Thoracic aorta (tissue), 2 donors: ENCODE measurements around the gene TXLNB. TPM values are rescaled to one million over a fixed set of nuclear protein-coding genes. Genes with fewer than 3 reads are reported as not detected.
"Not testable (repeated sequence)": the region's sequence is repeated elsewhere in the genome, so short reads cannot be mapped to it uniquely, and the experiment has no call there.

Source experiments
- ATAC-seq: fragments of 150-250 bp; one replicate; pipeline ENCODE4 v1.8.0; 2017; ENCODE audit warnings: low read depth; ENCODE audit not compliant: insufficient number of reproducible peaks, low FRiP score
- DNase-seq: peaks from one replicate; pipeline ENCODE4 v3.0.0-alpha.2; 2020; ENCODE audit warnings: low spot score
- H3K27ac ChIP-seq, 2 donors: fragments of 200-600 bp; sonication (generic); 1 replicate in 1 of 2; 2 replicates in 1 of 2; pipeline ENCODE4 v1.5.1; 2016; ENCODE audit warnings: mild to moderate bottlenecking in 2 of 2, moderate library complexity in 2 of 2
- H3K27me3 ChIP-seq: fragments of 200-600 bp; sonication (generic); replicated peaks from 2 replicates; pipeline ENCODE4 v1.6.0; 2016; ENCODE audit warnings: mild to moderate bottlenecking; ENCODE audit not compliant: insufficient read depth
- H3K36me3 ChIP-seq: fragments of 200-600 bp; sonication (generic); one replicate; pipeline ENCODE4 v1.5.1; 2016
- H3K4me1 ChIP-seq, 2 donors: fragments of 200-600 bp; sonication (generic); 1 replicate in 1 of 2; 2 replicates in 1 of 2; pipeline versions ENCODE4 v1.5.1 to v1.6.0; 2016; ENCODE audit warnings: low read depth in 2 of 2, mild to moderate bottlenecking in 1 of 2; ENCODE audit not compliant: control insufficient read depth in 1 of 2
- H3K4me3 ChIP-seq: fragments of 200-600 bp; sonication (generic); 2 replicates; pipeline ENCODE4 v1.5.1; 2016; ENCODE audit warnings: mild to moderate bottlenecking
- H3K9me3 ChIP-seq: fragments of 200-600 bp; sonication (generic); 2 replicates; pipeline ENCODE4 v1.5.1; 2016
- total RNA-seq, 2 donors: library from RNA; depleted of rRNA; stranded (reverse); fragments of >200 nt; gene quantifications; one replicate each; pipeline versions ENCODE4 v1.1.0 to v1.2.3, GENCODE V29; 2016
- TF ChIP-seq, protein P1 (sequence below): fragments of 200-600 bp; sonication (generic); IDR thresholded peaks from one replicate; pipeline ENCODE4 v1.5.1; 2019; ENCODE audit warnings: antibody characterized with exemption

Gene TXLNB
- total RNA-seq, 2 donors from 2014 or later: 0.49 to 0.81 TPM

DNA sequence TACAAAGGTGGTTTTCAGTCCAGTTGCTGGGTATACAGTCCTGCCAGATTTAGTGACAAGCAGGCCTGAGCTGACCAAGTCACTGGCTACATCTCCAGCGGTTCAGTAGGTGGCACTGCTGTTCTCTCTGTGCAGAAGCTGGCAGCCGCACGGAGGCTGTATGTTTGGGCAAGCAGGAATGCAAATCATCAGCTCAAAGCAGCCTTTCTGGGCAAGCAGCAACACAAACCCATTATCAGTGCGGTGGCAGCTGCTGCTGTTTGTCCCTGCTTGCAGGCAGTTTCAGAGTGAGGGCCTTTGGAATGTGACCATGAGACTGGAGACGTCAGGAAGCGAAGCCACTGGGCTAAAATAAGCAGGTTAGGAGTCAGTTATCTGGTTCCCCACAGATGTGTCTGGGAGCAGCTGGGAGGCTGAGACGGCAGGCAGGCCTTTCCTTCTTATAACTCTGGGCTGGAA lies 72.5 kb downstream of the TXLNB start:
- H3K9me3 ChIP-seq: no peaks in the 10 kb centered on the region
- H3K27ac ChIP-seq: peak overlapping the region; percentile 46 to 67

DNA sequence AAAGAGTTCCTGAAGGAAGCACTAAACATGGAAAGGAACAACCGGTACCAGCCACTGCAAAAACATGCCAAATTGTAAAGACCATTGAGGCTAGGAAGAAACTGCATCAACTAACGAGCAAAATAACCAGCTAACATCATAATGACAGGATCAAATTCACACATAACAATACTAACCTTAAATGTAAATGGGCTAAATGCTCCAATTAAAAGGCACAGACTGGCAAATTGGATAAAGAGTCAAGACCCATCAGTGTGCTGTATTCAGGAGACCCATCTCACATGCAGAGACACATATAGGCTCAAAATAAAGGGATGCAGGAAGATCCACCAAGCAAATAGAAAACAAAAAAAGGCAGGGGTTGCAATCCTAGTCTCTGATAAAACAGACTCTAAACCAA lies 79.3 kb downstream of the TXLNB start:
- not testable (repeated sequence) for H3K4me3 ChIP-seq, ATAC-seq, H3K27me3 ChIP-seq, H3K4me1 ChIP-seq, H3K27ac ChIP-seq, H3K36me3 ChIP-seq, DNase-seq
- H3K9me3 ChIP-seq: peaks cover 11% of the 10 kb centered on the region

More for the DNA sequence above, 72.5 kb downstream of the TXLNB start:
- Histone ChIP-seq H3K4me1 (peaks cover 0 to 5% of the 10 kb centered on the region in 2 donors), H3K36me3 (no peaks in the 10 kb centered on the region), H3K4me3 (peak overlapping the region; percentile 7), H3K27me3 (no peaks in the 10 kb centered on the region)
- DNase-seq: peak; percentile 62
- TF ChIP-seq, protein P1, sequence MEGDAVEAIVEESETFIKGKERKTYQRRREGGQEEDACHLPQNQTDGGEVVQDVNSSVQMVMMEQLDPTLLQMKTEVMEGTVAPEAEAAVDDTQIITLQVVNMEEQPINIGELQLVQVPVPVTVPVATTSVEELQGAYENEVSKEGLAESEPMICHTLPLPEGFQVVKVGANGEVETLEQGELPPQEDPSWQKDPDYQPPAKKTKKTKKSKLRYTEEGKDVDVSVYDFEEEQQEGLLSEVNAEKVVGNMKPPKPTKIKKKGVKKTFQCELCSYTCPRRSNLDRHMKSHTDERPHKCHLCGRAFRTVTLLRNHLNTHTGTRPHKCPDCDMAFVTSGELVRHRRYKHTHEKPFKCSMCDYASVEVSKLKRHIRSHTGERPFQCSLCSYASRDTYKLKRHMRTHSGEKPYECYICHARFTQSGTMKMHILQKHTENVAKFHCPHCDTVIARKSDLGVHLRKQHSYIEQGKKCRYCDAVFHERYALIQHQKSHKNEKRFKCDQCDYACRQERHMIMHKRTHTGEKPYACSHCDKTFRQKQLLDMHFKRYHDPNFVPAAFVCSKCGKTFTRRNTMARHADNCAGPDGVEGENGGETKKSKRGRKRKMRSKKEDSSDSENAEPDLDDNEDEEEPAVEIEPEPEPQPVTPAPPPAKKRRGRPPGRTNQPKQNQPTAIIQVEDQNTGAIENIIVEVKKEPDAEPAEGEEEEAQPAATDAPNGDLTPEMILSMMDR: peak; percentile 81
- ATAC-seq: peak; percentile 89

DNA sequence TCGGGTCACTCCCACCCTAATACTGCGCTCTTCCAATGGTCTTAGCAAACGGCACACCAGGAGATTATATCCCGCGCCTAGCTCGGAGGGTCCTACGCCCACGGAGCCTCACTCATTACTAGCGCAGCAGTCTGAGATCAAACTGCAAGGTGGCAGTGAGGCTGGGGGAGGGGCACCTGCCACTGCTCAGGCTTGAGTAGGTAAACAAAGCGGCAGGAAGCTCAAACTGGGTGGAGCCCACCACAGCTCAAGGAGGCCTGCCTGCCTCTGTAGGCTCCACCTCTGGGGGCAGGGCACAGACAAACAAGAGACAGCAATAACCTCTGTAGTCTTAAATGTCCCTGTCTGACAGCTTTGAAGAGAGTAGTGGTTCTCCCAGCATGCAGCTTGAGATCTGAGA lies 81.0 kb downstream of the TXLNB start:
- not testable (repeated sequence) for H3K4me3 ChIP-seq, H3K27ac ChIP-seq, DNase-seq, H3K4me1 ChIP-seq, H3K36me3 ChIP-seq, ATAC-seq, H3K27me3 ChIP-seq
- peaks cover 16% of the 10 kb centered on the region for H3K9me3 ChIP-seq

DNA sequence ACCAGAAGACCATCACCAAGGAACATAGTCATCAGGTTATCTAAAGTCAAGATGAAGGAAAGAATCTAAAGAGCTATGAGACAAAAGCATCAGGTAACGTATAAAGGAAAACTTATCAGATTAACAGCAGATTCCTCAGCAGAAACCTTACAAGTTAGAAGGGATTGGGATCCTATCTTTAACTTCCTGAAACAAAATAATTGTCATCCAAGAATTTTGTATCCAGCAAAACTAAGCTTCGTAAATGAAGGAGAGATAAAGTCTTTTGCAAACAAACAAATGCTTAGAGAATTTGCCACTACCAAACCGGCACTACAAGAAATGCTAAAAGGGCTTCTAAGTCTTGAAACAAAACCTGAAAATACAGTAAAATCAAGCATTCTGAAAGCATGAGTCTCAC lies 86.0 kb downstream of the TXLNB start:
- Histone ChIP-seq H3K4me1 (no peaks in the 10 kb centered on the region), H3K36me3 (no peaks in the 10 kb centered on the region), H3K27me3 (no peaks in the 10 kb centered on the region), H3K27ac (no peak overlapping the region), H3K4me3 (no peak overlapping the region), H3K9me3 (peaks cover 14% of the 10 kb centered on the region)
- ATAC-seq (no peak), DNase-seq (no peak)
- TF ChIP-seq, protein P1: no peak

DNA sequence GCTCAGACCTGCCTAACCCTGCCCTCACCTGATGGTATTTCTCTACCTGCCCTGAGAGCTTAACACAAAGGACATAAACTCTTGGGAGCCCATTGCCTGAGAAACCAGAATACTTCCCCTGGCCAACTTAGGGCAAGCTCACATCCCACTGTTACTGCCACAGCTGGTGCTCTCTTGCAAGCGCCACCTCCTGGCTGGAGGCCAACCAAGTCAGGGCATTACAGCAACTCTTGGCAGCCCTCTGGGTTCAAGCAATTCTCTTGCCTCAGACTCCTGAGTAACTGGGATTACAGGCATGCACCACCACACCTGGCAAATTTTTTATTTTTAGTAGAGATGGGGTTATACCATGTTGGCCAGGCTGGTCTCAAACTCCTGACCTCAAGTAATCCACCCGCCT lies 86.8 kb downstream of the TXLNB start:
- Histone ChIP-seq H3K4me1 (no peaks in the 10 kb centered on the region), H3K9me3 (peaks cover 8% of the 10 kb centered on the region), H3K27ac (no peak overlapping the region), H3K27me3 (no peaks in the 10 kb centered on the region), H3K36me3 (no peaks in the 10 kb centered on the region), H3K4me3 (no peak overlapping the region)
- TF ChIP-seq, protein P1: no peak
- ATAC-seq (no peak), DNase-seq (no peak)

DNA sequence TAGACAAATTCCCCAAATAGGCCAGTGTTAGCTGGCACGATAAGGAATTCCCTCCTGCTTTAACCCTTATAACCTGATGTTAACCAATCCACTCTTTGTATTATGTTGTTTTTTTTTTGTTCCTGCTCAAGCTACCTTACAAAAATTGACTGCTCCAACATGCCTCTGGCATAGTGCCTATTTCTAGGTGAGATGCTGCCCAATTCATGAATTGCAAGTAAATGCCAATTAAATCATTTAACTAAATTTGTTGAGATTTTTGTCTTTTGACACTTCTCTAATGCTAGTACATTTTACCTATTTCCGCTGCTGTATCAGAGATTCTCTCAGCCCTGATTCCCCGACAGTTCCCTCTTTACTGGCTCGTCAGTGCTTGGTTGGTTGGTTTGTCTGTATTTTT lies 90.4 kb downstream of the TXLNB start:
- peaks cover 8% of the 10 kb centered on the region for H3K9me3 ChIP-seq
- ATAC-seq (no peak), DNase-seq (no peak)
- no peak overlapping the region for H3K27ac ChIP-seq
- TF ChIP-seq, protein P1: no peak
- no peaks in the 10 kb centered on the region for H3K4me1 ChIP-seq
- no peak overlapping the region for H3K4me3 ChIP-seq
- H3K27me3 ChIP-seq: no peaks in the 10 kb centered on the region
- H3K36me3 ChIP-seq: no peaks in the 10 kb centered on the region
